ENCODE results near the gene CCDC92.

GRCh38 chr12:123972457-123973401 is at the start of gene CCDC92, which contains the start of gene ZNF664:
- no peak for TF ChIP-seq GATA2 (IDR thresholded peaks at IDR 0.05; ENCODE audit: low read depth, low read length)
- TF ChIP-seq GATA3 (IDR thresholded peaks at IDR 0.05; ENCODE audit: low read depth, low read length): no peak

Data from SH-SY5Y (cell line).